Measurements from ENCODE around the gene CNTROB.

Gene CNTROB

GRCh38 chr17:7922269-7922844, 9.6 kb upstream of the CNTROB start:
- no peaks in the 10 kb centered on the region for H3K36me3 ChIP-seq (ENCODE audit: insufficient read depth, low read length)
- H3K4me1 ChIP-seq (ENCODE audit: insufficient read depth, low read length), result no peaks in the 10 kb centered on the region
- H3K9ac ChIP-seq (ENCODE audit: low read depth, low read length), result peak overlapping the region; percentile 41; the same call in 1 of the 2 replicates
- H3K9me3 ChIP-seq (ENCODE audit: control insufficient read depth, insufficient read depth, low read length), result no peaks in the 10 kb centered on the region

- Histone ChIP-seq H3K36me3 (ENCODE audit: insufficient read depth, low read length) (no peaks in the 10 kb centered on the region), H3K9me3 (ENCODE audit: control insufficient read depth, insufficient read depth, low read length) (no peaks in the 10 kb centered on the region), H3K9ac (ENCODE audit: low read depth, low read length) (peak overlapping the region; percentile 41; the same call in 1 of the 2 replicates), H3K4me1 (ENCODE audit: insufficient read depth, low read length) (no peaks in the 10 kb centered on the region)
Observed at GRCh38 chr17:7922845-7923628, 9.0 kb upstream of the CNTROB start.

- H3K9ac ChIP-seq (ENCODE audit: low read depth, low read length), result no peak overlapping the region
- H3K4me1 ChIP-seq (ENCODE audit: insufficient read depth, low read length), result no peaks in the 10 kb centered on the region
- no peaks in the 10 kb centered on the region for H3K9me3 ChIP-seq (ENCODE audit: control insufficient read depth, insufficient read depth, low read length)
- H3K36me3 ChIP-seq (ENCODE audit: insufficient read depth, low read length), result no peaks in the 10 kb centered on the region
Observed at GRCh38 chr17:7927596-7927995, 4.4 kb upstream of the CNTROB start.

- Histone ChIP-seq H3K4me1 (ENCODE audit: insufficient read depth, low read length) (no peaks in the 10 kb centered on the region), H3K9me3 (ENCODE audit: control insufficient read depth, insufficient read depth, low read length) (no peaks in the 10 kb centered on the region), H3K36me3 (ENCODE audit: insufficient read depth, low read length) (no peaks in the 10 kb centered on the region), H3K9ac (ENCODE audit: low read depth, low read length) (peak within 1 kb of the TSS; percentile 53; the same call in 1 of the 2 replicates)
Observed at GRCh38 chr17:7929158-7930023, 2.6 kb upstream of the CNTROB start, which contains the start of gene KCNAB3. TSS of gene KCNAB3 (minus strand) at chr17:7929856. CDS start at chr17:7929435, 421 bp downstream.

- Histone ChIP-seq H3K36me3 (ENCODE audit: insufficient read depth, low read length) (no peaks in the 10 kb centered on the region), H3K9ac (ENCODE audit: low read depth, low read length) (peak overlapping the region; percentile 83; the same call in 1 of the 2 replicates)
Observed at GRCh38 chr17:7930841-7931631, 970 bp upstream of the CNTROB start.

GRCh38 chr17:7932483-7932891, 481 bp downstream of the CNTROB start:
- Histone ChIP-seq H3K36me3 (ENCODE audit: insufficient read depth, low read length) (peaks cover 5% of the 10 kb centered on the region), H3K4me1 (ENCODE audit: insufficient read depth, low read length) (no peaks in the 10 kb centered on the region), H3K9me3 (ENCODE audit: control insufficient read depth, insufficient read depth, low read length) (no peaks in the 10 kb centered on the region), H3K9ac (ENCODE audit: low read depth, low read length) (peak overlapping the region; percentile 83)

More at GRCh38 chr17:7930841-7931631, 970 bp upstream of the CNTROB start:
- no peaks in the 10 kb centered on the region for H3K9me3 ChIP-seq (ENCODE audit: control insufficient read depth, insufficient read depth, low read length)
- no peaks in the 10 kb centered on the region for H3K4me1 ChIP-seq (ENCODE audit: insufficient read depth, low read length)

- Histone ChIP-seq H3K4me1 (ENCODE audit: insufficient read depth, low read length) (no peaks in the 10 kb centered on the region), H3K9me3 (ENCODE audit: control insufficient read depth, insufficient read depth, low read length) (no peaks in the 10 kb centered on the region), H3K9ac (ENCODE audit: low read depth, low read length) (peak overlapping the region; percentile 83), H3K36me3 (ENCODE audit: insufficient read depth, low read length) (peaks cover 5% of the 10 kb centered on the region)
Observed at GRCh38 chr17:7932949-7933348, 943 bp downstream of the CNTROB start.

- H3K9me3 ChIP-seq (ENCODE audit: control insufficient read depth, insufficient read depth, low read length), result no peaks in the 10 kb centered on the region
- peaks cover 5% of the 10 kb centered on the region for H3K36me3 ChIP-seq (ENCODE audit: insufficient read depth, low read length)
- H3K9ac ChIP-seq (ENCODE audit: low read depth, low read length), result no peak overlapping the region
- no peaks in the 10 kb centered on the region for H3K4me1 ChIP-seq (ENCODE audit: insufficient read depth, low read length)
Observed at GRCh38 chr17:7935859-7936258, 3.9 kb downstream of the CNTROB start.

GRCh38 chr17:7940034-7940433, 8.0 kb downstream of the CNTROB start:
- no peaks in the 10 kb centered on the region for H3K9me3 ChIP-seq (ENCODE audit: control insufficient read depth, insufficient read depth, low read length)
- no peak overlapping the region for H3K9ac ChIP-seq (ENCODE audit: low read depth, low read length)
- peaks cover 12% of the 10 kb centered on the region for H3K36me3 ChIP-seq (ENCODE audit: insufficient read depth, low read length)
- no peaks in the 10 kb centered on the region for H3K4me1 ChIP-seq (ENCODE audit: insufficient read depth, low read length)

- no peaks in the 10 kb centered on the region for H3K4me1 ChIP-seq (ENCODE audit: insufficient read depth, low read length)
- H3K9me3 ChIP-seq (ENCODE audit: control insufficient read depth, insufficient read depth, low read length), result no peaks in the 10 kb centered on the region
- no peak overlapping the region for H3K9ac ChIP-seq (ENCODE audit: low read depth, low read length)
- peaks cover 12% of the 10 kb centered on the region for H3K36me3 ChIP-seq (ENCODE audit: insufficient read depth, low read length)
Observed at GRCh38 chr17:7940743-7941142, 8.7 kb downstream of the CNTROB start.

- Histone ChIP-seq H3K36me3 (ENCODE audit: insufficient read depth, low read length) (peaks cover 7% of the 10 kb centered on the region; the same call in 1 of the 2 replicates), H3K9me3 (ENCODE audit: control insufficient read depth, insufficient read depth, low read length) (no peaks in the 10 kb centered on the region), H3K9ac (ENCODE audit: low read depth, low read length) (no peak overlapping the region), H3K4me1 (ENCODE audit: insufficient read depth, low read length) (no peaks in the 10 kb centered on the region)
Observed at GRCh38 chr17:7943291-7943690, 11.3 kb downstream of the CNTROB start.

- no peaks in the 10 kb centered on the region for H3K9me3 ChIP-seq (ENCODE audit: control insufficient read depth, insufficient read depth, low read length)
- H3K4me1 ChIP-seq (ENCODE audit: insufficient read depth, low read length), result no peaks in the 10 kb centered on the region
- H3K9ac ChIP-seq (ENCODE audit: low read depth, low read length), result no peak overlapping the region
- peaks cover 7% of the 10 kb centered on the region; the same call in 1 of the 2 replicates for H3K36me3 ChIP-seq (ENCODE audit: insufficient read depth, low read length)
Observed at GRCh38 chr17:7944326-7944725, 12.3 kb downstream of the CNTROB start.

- Histone ChIP-seq H3K9me3 (ENCODE audit: control insufficient read depth, insufficient read depth, low read length) (no peaks in the 10 kb centered on the region), H3K9ac (ENCODE audit: low read depth, low read length) (no peak overlapping the region), H3K36me3 (ENCODE audit: insufficient read depth, low read length) (peaks cover 7% of the 10 kb centered on the region; the same call in 1 of the 2 replicates), H3K4me1 (ENCODE audit: insufficient read depth, low read length) (no peaks in the 10 kb centered on the region)
Observed at GRCh38 chr17:7945651-7946050, 13.6 kb downstream of the CNTROB start.

Data from ES-I3 (cell line).